T follicular helper cell (primary cell): Measurements from ENCODE around the gene FGD4.
"Not testable (repeated sequence)": the region's sequence is repeated elsewhere in the genome, so short reads cannot be mapped to it uniquely, and the experiment has no call there.

Experiments used
- DNase-seq: peaks from one replicate; pipeline ENCODE4 v3.0.0-alpha.2; 2020; ENCODE audit warnings: low read depth

The FGD4 gene

GRCh38 chr12:32561931-32562341, 162.6 kb downstream of the FGD4 start:
- DNase-seq: no peak

DNA sequence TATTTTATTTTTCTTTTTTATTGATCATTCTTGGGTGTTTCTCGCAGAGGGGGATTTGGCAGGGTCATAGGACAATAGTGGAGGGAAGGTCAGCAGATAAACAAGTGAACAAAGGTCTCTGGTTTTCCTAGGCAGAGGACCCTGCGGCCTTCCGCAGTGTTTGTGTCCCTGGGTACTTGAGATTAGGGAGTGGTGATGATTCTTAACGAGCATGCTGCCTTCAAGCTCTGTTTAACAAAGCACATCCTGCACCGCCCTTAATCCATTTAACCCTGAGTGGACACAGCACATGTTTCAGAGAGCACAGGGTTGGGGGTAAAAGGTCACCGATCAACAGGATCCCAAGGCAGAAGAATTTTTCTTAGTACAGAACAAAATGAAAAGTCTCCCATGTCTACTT, 163.1 kb downstream of the FGD4 start:
- not testable (repeated sequence) for DNase-seq

GRCh38 chr12:32566663-32567295, 167.4 kb downstream of the FGD4 start:
- DNase-seq: no peak

DNA sequence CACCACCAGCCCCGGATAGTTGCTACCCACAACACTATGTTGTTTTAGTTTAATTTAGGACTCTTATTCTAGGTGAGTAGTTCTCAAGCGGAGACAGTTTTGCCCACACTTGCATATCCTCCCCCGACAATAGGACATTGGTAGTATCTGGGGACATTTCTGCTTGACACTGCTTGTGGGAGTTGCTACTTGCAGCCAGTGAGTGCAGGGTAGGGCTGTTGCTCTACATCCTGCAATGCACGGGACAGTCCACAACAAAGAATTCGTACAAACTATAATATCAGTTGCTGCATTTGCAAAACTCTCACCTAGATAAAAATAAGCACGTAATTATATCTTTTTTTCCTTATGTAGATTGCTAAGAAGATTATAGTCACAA, 167.9 kb downstream of the FGD4 start:
- DNase-seq: no peak

DNA sequence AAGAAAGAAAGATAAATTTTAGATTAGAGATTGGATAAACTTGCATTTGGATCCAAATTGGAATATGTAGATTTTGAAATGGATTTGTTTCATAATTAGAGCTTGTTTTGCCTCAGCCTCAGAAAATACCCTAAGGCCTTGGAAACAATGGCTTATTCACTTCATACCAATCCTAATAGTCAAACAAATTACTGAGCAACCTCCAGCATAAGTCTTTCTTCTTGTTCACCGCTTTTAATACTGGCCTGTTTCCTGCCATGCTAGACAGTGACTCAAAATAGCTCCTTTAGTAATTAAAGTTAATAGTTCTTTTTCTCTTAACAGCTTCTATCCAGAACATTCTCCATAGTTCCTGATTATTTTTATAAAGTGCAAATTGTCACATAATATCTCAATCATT, 168.9 kb downstream of the FGD4 start:
- no peak for DNase-seq

GRCh38 chr12:32569259-32569658, 169.9 kb downstream of the FGD4 start:
- DNase-seq: no peak

- no peak for DNase-seq
Measured at GRCh38 chr12:32574585-32574984, 175.2 kb downstream of the FGD4 start.

- no peak for DNase-seq
Measured at GRCh38 chr12:32577328-32577727, 178.0 kb downstream of the FGD4 start.

- DNase-seq: no peak
Measured at GRCh38 chr12:32583534-32583933, 184.2 kb downstream of the FGD4 start.

DNA sequence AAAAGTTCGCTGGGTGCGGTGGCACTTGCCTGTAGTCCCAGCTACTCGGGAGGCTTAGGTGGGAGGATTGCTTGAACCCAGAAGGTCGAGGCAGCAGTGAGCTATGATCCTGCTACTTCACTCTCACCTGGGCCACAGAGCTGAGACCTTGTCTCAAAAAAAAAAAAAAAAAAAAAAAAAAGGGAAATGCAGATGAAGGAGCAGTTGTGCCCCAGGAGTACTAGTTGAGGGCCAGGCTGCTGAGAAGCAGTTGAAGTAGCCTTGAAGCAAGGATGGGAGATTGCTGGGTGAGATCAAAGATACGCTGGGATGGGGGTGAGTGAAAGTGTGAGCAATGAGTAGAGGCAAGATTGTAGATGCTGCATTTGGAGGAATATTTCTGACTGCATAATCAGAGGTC, 186.3 kb downstream of the FGD4 start:
- no peak for DNase-seq

- no peak for DNase-seq
Measured at GRCh38 chr12:32586390-32586789, 187.0 kb downstream of the FGD4 start.

GRCh38 chr12:32587581-32588495, 188.5 kb downstream of the FGD4 start:
- no peak for DNase-seq

DNA sequence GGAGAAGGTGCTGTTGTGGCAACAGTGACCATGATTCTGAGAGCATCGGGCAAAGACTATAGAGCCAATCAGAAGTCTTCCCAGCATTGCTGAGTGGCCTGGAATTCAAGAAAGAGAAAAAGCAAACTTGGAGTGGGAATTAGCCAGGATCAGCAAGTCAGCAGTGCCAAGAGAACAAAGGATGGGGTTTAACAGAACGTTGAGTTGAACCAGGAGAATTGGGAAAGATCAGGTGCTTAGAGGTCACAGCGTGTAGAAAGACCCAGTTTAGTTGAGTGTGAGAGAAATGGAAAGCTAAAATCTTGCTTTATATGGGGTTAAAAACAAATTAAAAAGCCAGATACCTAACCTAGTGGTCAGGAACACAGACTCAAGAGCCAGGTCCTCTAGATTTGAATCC, 189.2 kb downstream of the FGD4 start:
- DNase-seq: no peak

GRCh38 chr12:32589165-32589865, 190.0 kb downstream of the FGD4 start:
- no peak for DNase-seq

DNA sequence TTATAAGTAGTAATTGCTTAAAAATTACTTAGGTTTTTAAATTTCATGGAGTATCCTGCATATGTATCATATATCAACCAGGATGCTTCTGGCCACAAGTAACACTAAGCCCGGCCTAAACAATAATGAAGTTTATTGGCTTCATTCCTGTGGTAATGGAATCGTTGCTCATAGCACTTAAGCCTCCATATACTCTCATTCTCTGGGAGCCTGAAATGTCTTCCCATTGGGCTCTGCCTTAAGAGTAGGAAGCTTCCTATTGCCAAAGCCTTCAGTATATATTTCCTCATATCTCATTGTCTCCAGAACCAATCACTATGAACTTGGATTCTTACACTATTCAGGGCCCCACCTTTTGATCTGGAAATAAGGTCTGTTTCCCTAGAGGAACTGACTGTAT, 195.9 kb downstream of the FGD4 start:
- DNase-seq: no peak

GRCh38 chr12:32596030-32596429, 196.7 kb downstream of the FGD4 start:
- no peak for DNase-seq

DNA sequence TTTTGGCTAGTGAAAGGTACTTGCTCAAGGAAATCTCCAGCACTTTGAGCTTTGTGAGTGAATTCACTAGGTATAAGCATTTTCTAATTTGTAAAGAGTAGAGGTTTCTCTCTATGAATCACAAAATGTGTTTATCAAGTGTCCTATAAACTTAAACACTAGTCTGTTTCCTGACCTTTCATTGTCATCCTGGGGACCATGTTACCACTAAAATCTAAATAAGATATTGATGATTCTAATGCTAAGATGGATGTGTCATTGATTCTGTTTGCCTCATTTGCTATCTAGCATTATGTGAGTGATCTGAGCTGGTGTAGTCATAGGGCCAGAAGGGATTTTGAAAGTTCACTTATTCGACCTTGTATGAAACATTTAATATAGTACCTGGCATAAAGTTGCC, 199.3 kb downstream of the FGD4 start:
- DNase-seq: no peak

DNA sequence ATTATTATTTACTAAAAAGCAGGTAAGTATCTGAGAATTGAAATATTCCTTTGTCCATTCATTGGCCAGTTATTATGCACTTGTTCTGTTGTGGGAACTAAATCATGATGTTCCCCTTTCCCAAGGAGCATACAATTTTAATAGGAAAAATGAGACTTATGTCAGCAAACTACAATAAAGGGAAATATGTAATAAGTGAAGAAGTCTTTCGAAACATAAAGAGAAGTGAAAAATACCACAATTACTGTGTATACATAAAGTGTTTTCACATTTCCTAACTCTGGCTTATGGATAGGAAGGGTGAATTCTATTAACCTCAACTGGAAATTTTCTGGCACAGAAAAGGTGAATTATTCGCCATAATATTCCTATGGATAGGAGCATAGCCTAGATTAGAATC, 201.3 kb downstream of the FGD4 start:
- no peak for DNase-seq

DNA sequence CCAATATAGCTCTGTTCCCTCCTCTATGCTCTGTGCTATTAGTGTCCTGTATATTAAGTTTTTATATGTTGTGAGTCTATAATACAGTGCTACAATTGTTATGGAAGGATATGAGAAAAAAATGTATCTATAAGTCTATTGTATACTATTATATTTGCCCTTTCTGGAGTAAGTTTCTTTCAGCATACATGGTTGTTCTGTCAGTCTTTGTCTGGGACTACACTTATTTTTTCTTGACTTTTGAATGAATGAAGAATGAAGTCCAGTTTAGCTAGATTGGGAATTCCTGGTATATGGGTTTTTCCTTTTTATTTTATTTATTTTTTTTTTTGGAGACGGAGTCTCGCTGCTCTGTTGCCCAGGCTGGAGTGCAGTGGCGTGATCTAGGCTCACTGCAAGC, 203.7 kb downstream of the FGD4 start:
- DNase-seq: no peak

GRCh38 chr12:32603858-32604257, 204.5 kb downstream of the FGD4 start:
- DNase-seq: no peak

- DNase-seq: no peak
Measured at GRCh38 chr12:32604565-32604964, 205.2 kb downstream of the FGD4 start.

DNA sequence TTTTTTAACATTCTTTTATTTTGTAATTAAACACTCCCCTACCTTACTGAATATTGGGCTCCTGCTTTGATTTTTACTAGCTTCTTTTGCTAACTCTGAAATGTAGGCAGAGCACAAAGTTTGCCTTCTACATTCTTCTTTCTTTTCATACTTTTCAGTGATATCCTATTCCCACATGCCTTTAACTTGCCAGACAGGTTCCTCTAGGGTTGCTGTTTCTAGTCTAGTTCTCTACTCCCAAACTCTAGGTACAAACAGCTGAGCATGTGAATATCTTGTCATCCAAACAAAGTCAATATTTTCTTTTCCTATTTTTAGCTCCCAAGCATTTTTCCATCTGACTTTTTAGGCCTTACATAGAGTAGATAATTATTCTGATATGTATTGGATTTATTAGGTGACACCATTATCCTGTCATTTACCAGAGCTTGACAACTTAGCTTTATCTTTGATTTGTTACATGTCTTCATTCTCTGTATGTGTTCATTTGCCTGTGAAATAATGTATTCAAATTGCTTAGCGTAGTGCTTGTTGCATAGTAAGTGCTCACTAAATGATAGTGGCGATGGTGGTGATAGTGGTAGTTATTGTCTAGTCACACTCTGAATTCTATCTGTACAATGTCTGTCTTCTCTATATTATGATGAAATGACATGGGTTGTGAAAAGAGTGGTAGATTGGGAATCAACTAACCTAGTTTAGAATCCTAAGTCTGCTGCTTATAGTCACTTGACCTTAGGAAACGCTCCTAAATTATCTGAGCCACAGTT, 206.2 kb downstream of the FGD4 start:
- DNase-seq: no peak
